Left renal pelvis (tissue), 4 donors: Measurements from ENCODE around the gene GORASP1. TPM values are rescaled to one million over a fixed set of nuclear protein-coding genes. Genes with fewer than 3 reads are reported as not detected.
"Not testable (repeated sequence)": the region's sequence is repeated elsewhere in the genome, so short reads cannot be mapped to it uniquely, and the experiment has no call there.

ENCODE experiments used
- DNase-seq, 4 donors: peaks; one replicate each; pipeline ENCODE4 v3.0.0-alpha.2; 2013; ENCODE audit warnings: low read depth in 4 of 4, low spot score in 3 of 4
- polyA plus RNA-seq, 4 donors: library from polyadenylated mRNA; unstranded; fragments of 120-200 nt; gene quantifications; one replicate each; pipeline ENCODE4 v1.2.1, GENCODE V29; 2013; ENCODE audit not compliant: insufficient read length in 4 of 4

The GORASP1 gene
- polyA plus RNA-seq, 4 donors = 53.4 to 75.8 (median 58.7) TPM

- DNase-seq = no peak
These were observed 31.5 kb downstream of the GORASP1 start for GRCh38 chr3:39075910-39076309.

- no peak for DNase-seq
These were observed 38.9 kb downstream of the GORASP1 start for GRCh38 chr3:39068556-39068955.

- DNase-seq = no peak
These were observed 40.1 kb downstream of the GORASP1 start for GRCh38 chr3:39067286-39067685.

GRCh38 chr3:39065197-39065596 lies 42.2 kb downstream of the GORASP1 start:
- DNase-seq = no peak

GRCh38 chr3:39064646-39065045 lies 42.8 kb downstream of the GORASP1 start:
- DNase-seq = no peak

GRCh38 chr3:39063143-39063542 lies 44.3 kb downstream of the GORASP1 start:
- DNase-seq = no peak

GRCh38 chr3:39062180-39062579 lies 45.2 kb downstream of the GORASP1 start:
- no peak for DNase-seq

- DNase-seq = not testable (repeated sequence)
These were observed 46.2 kb downstream of the GORASP1 start for GRCh38 chr3:39061228-39061627.

- DNase-seq = no peak
These were observed 51.3 kb downstream of the GORASP1 start for GRCh38 chr3:39056151-39056550.

GRCh38 chr3:39053696-39054095 lies 53.7 kb downstream of the GORASP1 start:
- no peak for DNase-seq

- DNase-seq = peak in 2 of 4 donors; percentile 21 to 27
These were observed 54.8 kb downstream of the GORASP1 start for GRCh38 chr3:39052583-39052982.

GRCh38 chr3:39051649-39052561 lies 55.5 kb downstream of the GORASP1 start, which contains the start of the genes SCN11A and WDR48:
Gene SCN11A, minus strand, starts transcription at chr3:39051944. Its CDS starts 101,582 bp downstream, at chr3:38950362.
Gene WDR48, plus strand, starts transcription at chr3:39052016. Its CDS starts 10 bp downstream, at chr3:39052026.
- DNase-seq = peak; percentile 92 to 95 (median 94)

GRCh38 chr3:39050029-39050428 lies 57.4 kb downstream of the GORASP1 start:
- no peak for DNase-seq

Other genes starting within 250 kb of the GORASP1 start
- 1 to 10 TPM in 3 of 4 donors, under 1 TPM in 1; 0.93 to 1.4 (median 1.4) TPM for gene SCN11A, start 55.7 kb downstream of the GORASP1 start, polyA plus RNA-seq
- gene WDR48, start 55.6 kb downstream of the GORASP1 start, polyA plus RNA-seq = 100 to 1,000 TPM in 1 of 4 donors, 10 to 100 TPM in 3; 70.3 to 112 (median 93.5) TPM
- gene TTC21A, start 53 bp upstream of the GORASP1 start, polyA plus RNA-seq = 10 to 100 TPM in 2 of 4 donors, 1 to 10 TPM in 2; 6.2 to 15.9 (median 9.2) TPM
- gene CSRNP1, start 46.0 kb upstream of the GORASP1 start, polyA plus RNA-seq = 10 to 100 TPM in 2 of 4 donors, 1 to 10 TPM in 2; 8.0 to 58.5 (median 10.3) TPM
- gene XIRP1, start 85.0 kb upstream of the GORASP1 start, polyA plus RNA-seq = under 1 TPM; 0.07 to 0.20 (median 0.08) TPM
- 1 to 10 TPM; 1.7 to 6.1 (median 4.5) TPM for gene CX3CR1, start 172.4 kb upstream of the GORASP1 start, polyA plus RNA-seq
- not detected for gene CCR8, start 222.1 kb upstream of the GORASP1 start, polyA plus RNA-seq